Coronary artery (tissue), 2 donors: Measurements from ENCODE around the gene SOX6.

Experiments
- DNase-seq: peaks from one replicate; pipeline ENCODE4 v3.0.0-alpha.2; 2017; ENCODE audit warnings: low spot score
- H3K27ac ChIP-seq, 2 donors: fragments of 200-600 bp; sonication (generic); one replicate each; pipeline ENCODE4 v1.5.1; 2016 to 2019
- H3K4me3 ChIP-seq: fragments of 200-600 bp; sonication (generic); 2 replicates; pipeline ENCODE4 v1.5.1; 2016; ENCODE audit warnings: mild to moderate bottlenecking, moderate library complexity
- TF ChIP-seq, protein P1 (sequence below): fragments of 200-600 bp; sonication (generic); IDR thresholded peaks from one replicate; pipeline ENCODE4 v1.5.1; 2019; ENCODE audit warnings: antibody characterized with exemption

Gene SOX6

DNA sequence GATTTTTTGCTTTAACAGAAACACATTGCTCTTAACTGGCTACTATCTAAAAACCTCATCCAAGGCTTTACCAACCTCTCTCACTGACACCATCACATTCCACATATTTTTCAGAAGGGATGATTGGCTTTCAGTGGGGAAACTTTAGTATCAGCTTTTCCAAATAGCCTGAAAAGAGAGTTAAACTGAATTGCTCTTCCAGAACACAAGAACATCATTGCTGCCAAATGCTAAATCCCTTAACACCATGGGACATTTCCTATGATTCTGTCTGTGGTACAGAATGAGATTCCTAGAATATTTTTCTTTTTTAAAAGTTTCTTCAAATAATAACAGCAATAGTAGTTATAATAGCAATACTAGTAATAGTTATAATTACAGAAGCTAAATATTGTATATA lies 45.4 kb downstream of the SOX6 start:
- no peak for DNase-seq
- Histone ChIP-seq H3K27ac (no peak overlapping the region), H3K4me3 (no peak overlapping the region)
- TF ChIP-seq, protein P1, sequence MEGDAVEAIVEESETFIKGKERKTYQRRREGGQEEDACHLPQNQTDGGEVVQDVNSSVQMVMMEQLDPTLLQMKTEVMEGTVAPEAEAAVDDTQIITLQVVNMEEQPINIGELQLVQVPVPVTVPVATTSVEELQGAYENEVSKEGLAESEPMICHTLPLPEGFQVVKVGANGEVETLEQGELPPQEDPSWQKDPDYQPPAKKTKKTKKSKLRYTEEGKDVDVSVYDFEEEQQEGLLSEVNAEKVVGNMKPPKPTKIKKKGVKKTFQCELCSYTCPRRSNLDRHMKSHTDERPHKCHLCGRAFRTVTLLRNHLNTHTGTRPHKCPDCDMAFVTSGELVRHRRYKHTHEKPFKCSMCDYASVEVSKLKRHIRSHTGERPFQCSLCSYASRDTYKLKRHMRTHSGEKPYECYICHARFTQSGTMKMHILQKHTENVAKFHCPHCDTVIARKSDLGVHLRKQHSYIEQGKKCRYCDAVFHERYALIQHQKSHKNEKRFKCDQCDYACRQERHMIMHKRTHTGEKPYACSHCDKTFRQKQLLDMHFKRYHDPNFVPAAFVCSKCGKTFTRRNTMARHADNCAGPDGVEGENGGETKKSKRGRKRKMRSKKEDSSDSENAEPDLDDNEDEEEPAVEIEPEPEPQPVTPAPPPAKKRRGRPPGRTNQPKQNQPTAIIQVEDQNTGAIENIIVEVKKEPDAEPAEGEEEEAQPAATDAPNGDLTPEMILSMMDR, result no peak

DNA sequence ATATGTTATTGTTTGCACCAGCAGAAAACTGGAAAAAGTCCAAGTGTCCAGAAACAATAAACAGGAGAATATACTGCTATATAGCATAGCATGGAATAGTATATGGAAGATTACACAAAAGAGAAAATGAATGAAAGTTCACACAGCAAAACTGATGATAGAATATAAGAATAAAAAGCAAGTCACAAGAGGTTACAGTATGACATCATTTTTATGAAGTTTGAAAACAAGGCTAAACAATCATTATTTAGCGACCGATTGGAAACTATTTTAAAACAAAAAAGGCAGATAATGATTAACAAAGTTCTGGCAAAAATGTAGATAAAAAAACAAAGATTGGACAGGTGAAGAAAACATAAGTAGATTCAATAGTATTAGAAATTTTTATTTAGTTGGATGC lies 47.1 kb downstream of the SOX6 start:
- Histone ChIP-seq H3K27ac (no peak overlapping the region), H3K4me3 (no peak overlapping the region)
- TF ChIP-seq, protein P1, result no peak
- DNase-seq, result no peak

DNA sequence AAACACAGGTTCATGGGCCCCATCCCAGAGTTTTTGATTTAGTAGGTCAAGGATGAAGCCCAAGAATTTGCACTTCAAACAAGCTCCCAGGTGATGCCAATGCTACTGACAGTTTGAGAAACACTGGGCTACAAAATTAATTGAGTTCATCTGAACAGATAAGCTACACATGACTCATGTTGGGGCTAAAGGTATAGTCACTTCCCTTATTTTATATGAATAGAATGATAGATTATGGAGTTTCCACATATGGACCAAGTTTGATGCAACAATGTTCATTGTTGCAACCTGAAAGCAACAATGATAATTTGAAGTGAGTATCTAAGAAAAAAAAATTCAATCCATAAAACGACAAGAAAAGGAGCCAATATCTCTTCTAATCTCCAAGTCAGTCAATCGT lies 54.9 kb downstream of the SOX6 start:
- no peak for DNase-seq
- TF ChIP-seq, protein P1, result no peak
- H3K27ac ChIP-seq, result no peak overlapping the region
- no peak overlapping the region for H3K4me3 ChIP-seq

DNA sequence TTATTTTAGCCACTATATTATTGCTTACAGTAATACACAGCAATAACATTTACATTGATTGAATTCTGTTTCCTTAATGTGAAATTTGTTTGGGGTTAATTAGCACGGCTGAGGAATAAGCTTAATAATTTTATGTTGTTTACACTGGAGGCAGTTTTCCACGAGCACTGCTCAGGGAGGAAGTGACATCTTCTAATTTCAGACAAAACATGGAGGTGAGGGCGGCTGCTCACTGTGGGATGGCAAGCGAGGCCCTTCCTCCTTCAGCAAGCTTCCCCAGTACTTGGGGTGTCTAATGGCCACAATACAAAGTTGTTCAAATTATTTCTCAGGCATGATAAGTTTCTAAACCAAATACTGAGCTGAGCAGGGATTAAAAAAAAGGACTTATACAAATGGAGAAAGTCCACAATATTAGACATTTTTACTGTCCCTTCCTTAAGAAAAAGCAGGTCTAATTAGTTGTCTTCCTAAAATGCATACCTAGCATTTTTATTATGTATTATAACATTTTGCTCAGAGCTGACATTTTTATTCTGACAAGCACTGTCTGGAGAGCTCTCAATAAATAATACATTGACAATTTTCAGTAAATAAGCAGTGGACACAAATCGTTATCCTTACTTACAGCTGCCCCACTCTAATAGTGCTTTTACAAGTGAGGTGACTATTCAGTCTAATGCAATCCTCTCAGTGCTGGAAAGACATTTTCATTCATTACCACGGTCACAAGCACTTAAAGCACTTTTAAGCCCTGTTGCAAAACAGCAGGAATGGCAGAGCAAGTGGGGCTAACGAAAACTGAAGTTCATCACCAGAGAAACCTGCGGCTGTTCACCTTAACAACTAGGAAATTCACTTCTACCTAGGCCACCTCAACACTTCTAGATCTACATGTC lies 56.2 kb downstream of the SOX6 start:
- TF ChIP-seq, protein P1, result no peak
- no peak for DNase-seq
- Histone ChIP-seq H3K4me3 (no peak overlapping the region), H3K27ac (no peak overlapping the region)

DNA sequence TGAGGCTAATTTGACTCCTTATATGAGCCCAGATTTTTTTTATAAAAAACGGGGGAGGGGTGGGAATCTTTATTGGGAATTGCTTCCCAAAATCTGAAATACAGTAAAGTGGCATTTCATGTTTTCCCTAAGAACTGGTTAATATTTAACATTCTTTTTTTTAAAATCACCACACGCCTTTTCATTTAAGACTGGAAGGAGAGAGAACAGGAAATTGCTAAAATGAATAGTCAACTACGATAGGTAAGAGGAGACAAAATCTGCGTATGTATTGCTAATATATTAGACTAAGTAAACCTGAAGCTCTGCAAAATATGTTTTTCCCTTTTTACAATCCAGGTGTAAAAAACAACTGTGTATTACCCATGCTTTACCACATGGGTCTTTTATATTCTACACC lies 57.0 kb downstream of the SOX6 start:
- no peak overlapping the region for H3K4me3 ChIP-seq
- H3K27ac ChIP-seq, result no peak overlapping the region
- TF ChIP-seq, protein P1, result no peak
- DNase-seq, result no peak

DNA sequence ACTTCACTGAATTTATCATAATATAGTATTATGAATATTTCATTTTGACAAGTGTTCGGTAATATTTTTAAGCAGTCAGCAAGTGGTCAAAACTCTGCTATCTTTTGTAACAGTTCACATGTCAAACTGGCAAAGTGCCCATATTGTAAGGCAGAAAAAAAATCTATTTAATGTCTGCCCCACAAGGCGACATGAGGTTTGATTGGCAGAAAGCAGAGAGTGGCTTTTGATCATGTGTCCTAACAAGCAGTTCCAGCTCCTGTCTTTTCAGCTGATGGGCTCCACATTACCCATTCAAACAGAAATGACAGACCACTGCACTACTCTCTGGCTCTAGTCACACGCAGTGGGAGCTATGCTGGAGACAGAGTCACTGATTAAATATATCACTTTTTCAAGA lies 59.0 kb downstream of the SOX6 start:
- no peak for DNase-seq
- TF ChIP-seq, protein P1, result no peak
- H3K4me3 ChIP-seq, result no peak overlapping the region
- no peak overlapping the region for H3K27ac ChIP-seq

DNA sequence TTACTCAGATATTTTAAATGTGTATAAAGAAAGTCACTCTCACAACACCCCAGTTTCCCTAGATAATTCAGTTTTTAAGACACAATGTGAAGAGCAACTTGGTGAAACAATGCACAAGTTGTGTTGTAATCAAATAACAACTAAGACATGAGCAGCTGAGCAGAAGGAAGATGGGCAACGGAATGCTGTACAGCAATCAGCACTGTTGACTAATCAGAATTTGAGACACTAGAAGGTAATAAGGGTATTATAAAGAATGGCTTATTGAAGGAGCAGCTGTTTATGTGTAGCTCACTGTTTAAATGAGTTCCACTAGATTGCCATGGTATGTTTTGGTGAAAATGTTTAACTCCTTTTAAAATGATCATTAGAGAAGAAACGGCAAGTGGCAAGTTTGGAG lies 60.1 kb downstream of the SOX6 start:
- Histone ChIP-seq H3K27ac (no peak overlapping the region), H3K4me3 (no peak overlapping the region)
- TF ChIP-seq, protein P1, result no peak
- no peak for DNase-seq
